DMS79 (cell line): Measurements from ENCODE around the gene ERBIN.
"Not testable (repeated sequence)": the region's sequence is repeated elsewhere in the genome, so short reads cannot be mapped to it uniquely, and the experiment has no call there.

Experiments used
- DNase-seq: peaks from one replicate; lab custom pipeline; 2025; lab: John Stamatoyannopoulos, UW

Gene ERBIN

GRCh38 chr5:65926276-65926783 is at the start of gene ERBIN:
TSS of gene ERBIN (plus strand) at chr5:65926575. CDS start at chr5:65992719, 66,144 bp downstream.
- DNase-seq: no peak

GRCh38 chr5:65876970-65877369 is 49.4 kb upstream of the ERBIN start:
- no peak for DNase-seq

GRCh38 chr5:65879668-65880256 is 46.6 kb upstream of the ERBIN start:
- DNase-seq: not testable (repeated sequence)

- no peak for DNase-seq
Measured at GRCh38 chr5:65880496-65881072, 45.8 kb upstream of the ERBIN start.

- no peak for DNase-seq
Measured at GRCh38 chr5:65882278-65882677, 44.1 kb upstream of the ERBIN start.

GRCh38 chr5:65883461-65883860 is 42.9 kb upstream of the ERBIN start:
- no peak for DNase-seq

GRCh38 chr5:65886387-65886786 is 40.0 kb upstream of the ERBIN start:
- no peak for DNase-seq

GRCh38 chr5:65892024-65892423 is 34.4 kb upstream of the ERBIN start:
- DNase-seq: not testable (repeated sequence)

GRCh38 chr5:65892801-65893200 is 33.6 kb upstream of the ERBIN start:
- DNase-seq: no peak

GRCh38 chr5:65893749-65894430 is 32.5 kb upstream of the ERBIN start:
- DNase-seq: no peak

GRCh38 chr5:65895891-65896290 is 30.5 kb upstream of the ERBIN start:
- no peak for DNase-seq

GRCh38 chr5:65900746-65901145 is 25.6 kb upstream of the ERBIN start:
- DNase-seq: no peak

GRCh38 chr5:65902104-65902503 is 24.3 kb upstream of the ERBIN start:
- no peak for DNase-seq

- no peak for DNase-seq
Measured at GRCh38 chr5:65903581-65903980, 22.8 kb upstream of the ERBIN start.

- no peak for DNase-seq
Measured at GRCh38 chr5:65906256-65906655, 20.1 kb upstream of the ERBIN start.

GRCh38 chr5:65907135-65907534 is 19.2 kb upstream of the ERBIN start:
- no peak for DNase-seq

GRCh38 chr5:65910711-65911110 is 15.7 kb upstream of the ERBIN start:
- DNase-seq: no peak

GRCh38 chr5:65912311-65912710 is 14.1 kb upstream of the ERBIN start:
- no peak for DNase-seq

- no peak for DNase-seq
Measured at GRCh38 chr5:65913519-65913918, 12.9 kb upstream of the ERBIN start.

- no peak for DNase-seq
Measured at GRCh38 chr5:65914641-65915196, 11.7 kb upstream of the ERBIN start.

GRCh38 chr5:65915661-65916060 is 10.7 kb upstream of the ERBIN start:
- DNase-seq: not testable (repeated sequence)

- DNase-seq: no peak
Measured at GRCh38 chr5:65916066-65916465, 10.3 kb upstream of the ERBIN start.

GRCh38 chr5:65916636-65917035 is 9.7 kb upstream of the ERBIN start:
- DNase-seq: no peak
